Measurements from ENCODE around the gene ARFGAP3.
"Not testable (repeated sequence)": the region's sequence is repeated elsewhere in the genome, so short reads cannot be mapped to it uniquely, and the experiment has no call there.

Gene ARFGAP3

DNA sequence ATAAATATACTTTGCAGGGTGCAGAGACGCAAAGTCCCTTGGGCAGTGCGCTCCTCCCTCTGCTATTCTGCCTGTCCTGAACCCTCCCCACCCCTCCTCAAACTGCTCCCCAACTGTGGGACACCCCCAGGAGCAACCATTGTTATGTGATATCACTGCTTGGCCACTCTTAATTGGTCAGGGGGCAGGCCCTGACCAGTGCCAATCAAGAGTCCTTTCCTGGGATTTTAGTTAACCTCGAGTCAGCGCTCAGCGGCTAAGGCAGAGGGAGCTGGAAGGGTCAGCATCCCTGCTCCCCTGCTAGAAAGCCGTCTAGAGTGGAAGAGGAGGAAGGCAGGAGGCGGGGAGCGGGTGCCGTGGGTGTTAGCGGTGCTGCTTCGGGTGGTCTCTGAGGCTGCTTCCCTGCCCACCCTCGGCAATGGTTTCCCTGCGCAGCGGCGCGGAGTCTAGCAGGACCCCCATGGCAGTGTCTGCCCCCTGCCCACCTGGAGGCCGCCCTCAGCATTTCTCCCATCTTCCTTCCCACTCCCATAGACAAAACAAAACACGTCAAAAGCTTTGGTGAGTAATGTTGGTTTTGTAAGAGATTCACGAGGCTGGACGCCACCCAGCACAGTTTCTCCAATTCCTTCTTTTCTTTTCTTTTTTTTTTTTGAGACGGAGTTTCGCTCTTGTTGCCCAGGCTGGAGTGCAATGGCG, 98.0 kb downstream of the ARFGAP3 start:
- DNase-seq: no peak
- Histone ChIP-seq H3K36me3 (no peaks in the 10 kb centered on the region), H3K9me3 (ENCODE audit: severe bottlenecking) (no peaks in the 10 kb centered on the region), H3K27ac (no peak overlapping the region), H3K4me3 (ENCODE audit: low read depth, low read length) (no peak overlapping the region), H3K27me3 (ENCODE audit: insufficient read depth, low read depth, severe bottlenecking) (no peaks in the 10 kb centered on the region)
- TF ChIP-seq, protein P1, sequence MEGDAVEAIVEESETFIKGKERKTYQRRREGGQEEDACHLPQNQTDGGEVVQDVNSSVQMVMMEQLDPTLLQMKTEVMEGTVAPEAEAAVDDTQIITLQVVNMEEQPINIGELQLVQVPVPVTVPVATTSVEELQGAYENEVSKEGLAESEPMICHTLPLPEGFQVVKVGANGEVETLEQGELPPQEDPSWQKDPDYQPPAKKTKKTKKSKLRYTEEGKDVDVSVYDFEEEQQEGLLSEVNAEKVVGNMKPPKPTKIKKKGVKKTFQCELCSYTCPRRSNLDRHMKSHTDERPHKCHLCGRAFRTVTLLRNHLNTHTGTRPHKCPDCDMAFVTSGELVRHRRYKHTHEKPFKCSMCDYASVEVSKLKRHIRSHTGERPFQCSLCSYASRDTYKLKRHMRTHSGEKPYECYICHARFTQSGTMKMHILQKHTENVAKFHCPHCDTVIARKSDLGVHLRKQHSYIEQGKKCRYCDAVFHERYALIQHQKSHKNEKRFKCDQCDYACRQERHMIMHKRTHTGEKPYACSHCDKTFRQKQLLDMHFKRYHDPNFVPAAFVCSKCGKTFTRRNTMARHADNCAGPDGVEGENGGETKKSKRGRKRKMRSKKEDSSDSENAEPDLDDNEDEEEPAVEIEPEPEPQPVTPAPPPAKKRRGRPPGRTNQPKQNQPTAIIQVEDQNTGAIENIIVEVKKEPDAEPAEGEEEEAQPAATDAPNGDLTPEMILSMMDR (IDR thresholded peaks at IDR 0.05; ENCODE audit: low read depth, low read length): no peak

DNA sequence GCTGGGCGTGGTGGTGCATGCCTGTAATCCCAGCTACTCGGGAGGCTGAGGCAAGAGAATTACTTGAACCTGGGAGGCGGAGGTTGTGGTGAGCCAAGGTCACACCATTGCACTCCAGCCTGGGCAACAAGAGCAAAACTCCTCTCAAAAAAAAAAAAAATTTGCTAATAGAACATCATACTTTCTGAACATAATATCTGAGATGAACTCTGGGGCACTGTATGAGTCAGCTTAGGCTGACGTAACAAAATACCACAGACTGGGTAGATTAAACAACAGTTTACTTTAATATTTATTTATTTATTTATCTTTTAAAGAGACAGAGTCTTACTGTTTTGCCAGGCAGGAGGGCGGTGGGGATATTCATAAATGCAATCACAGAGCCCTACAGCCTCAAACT, 101.5 kb downstream of the ARFGAP3 start:
- H3K9me3 ChIP-seq (ENCODE audit: severe bottlenecking); H3K36me3 ChIP-seq; H3K27me3 ChIP-seq (ENCODE audit: insufficient read depth, low read depth, severe bottlenecking); H3K4me3 ChIP-seq (ENCODE audit: low read depth, low read length); DNase-seq; H3K27ac ChIP-seq: not testable (repeated sequence)

DNA sequence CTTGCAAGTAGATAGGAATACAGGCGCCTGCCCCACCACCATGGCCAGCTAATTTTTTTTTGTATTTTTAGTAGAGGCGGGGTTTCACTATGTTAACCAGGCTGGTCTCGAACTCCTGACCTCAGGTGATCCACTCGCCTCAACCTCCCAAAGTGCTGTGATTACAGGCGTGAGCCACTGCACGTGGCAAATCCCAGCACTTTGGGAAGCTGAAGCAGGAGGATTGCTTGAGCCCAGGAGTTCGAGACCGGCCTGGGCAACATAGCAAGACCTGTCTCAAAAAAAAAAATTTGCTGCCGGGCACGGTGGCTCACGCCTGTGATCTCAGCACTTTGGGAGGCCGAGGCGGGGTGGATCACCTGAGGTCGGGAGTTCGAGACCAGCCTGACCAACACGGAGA, 102.0 kb downstream of the ARFGAP3 start:
- not testable (repeated sequence) for H3K36me3 ChIP-seq; H3K9me3 ChIP-seq (ENCODE audit: severe bottlenecking); H3K27me3 ChIP-seq (ENCODE audit: insufficient read depth, low read depth, severe bottlenecking); DNase-seq; H3K27ac ChIP-seq; H3K4me3 ChIP-seq (ENCODE audit: low read depth, low read length)

DNA sequence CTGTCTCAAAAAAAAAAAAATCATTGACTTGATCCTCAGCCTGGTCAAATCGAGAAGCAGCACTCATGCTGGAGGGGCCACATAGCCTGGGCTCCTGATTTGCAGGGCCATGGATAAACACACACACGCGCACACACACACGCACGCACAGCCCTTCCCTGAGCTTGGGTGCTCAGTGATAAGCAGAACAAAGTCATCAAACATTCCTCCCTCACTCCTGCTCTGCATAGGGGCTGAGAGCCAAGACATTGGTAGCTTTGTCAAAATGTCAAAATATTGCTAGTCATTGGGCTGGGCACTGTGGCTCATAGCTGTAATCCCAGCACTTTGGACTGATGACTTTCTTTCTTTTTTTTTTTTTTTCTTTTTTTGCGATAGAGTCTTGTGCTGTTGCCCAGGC, 102.4 kb downstream of the ARFGAP3 start:
- TF ChIP-seq, protein P1 (IDR thresholded peaks at IDR 0.05; ENCODE audit: low read depth, low read length): no peak
- Histone ChIP-seq H3K27ac (no peak overlapping the region), H3K36me3 (no peaks in the 10 kb centered on the region)

DNA sequence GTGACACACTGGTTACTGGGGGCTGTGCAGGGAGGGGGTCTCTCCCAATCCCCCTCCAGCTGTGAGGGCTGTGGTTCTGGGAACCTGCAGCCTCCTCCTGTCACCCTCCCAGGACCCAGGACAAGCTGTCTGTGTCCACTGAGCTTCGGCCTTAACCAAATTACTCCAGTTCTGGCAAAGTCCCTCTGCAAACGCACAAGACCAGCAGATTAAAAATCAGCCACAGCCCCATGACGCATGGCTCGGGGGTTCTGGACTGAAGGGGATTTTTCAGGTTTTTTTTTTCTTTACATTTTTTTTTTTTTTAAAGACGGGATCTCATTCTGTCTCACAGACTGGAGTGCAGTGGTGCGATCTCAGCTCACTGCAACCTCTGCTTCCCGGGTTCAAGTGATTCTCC, 104.2 kb downstream of the ARFGAP3 start:
- no peak overlapping the region for H3K27ac ChIP-seq

More for the DNA sequence above, 102.4 kb downstream of the ARFGAP3 start:
- no peak for DNase-seq
- H3K9me3 ChIP-seq (ENCODE audit: severe bottlenecking): peaks cover 3% of the 10 kb centered on the region
- H3K27me3 ChIP-seq (ENCODE audit: insufficient read depth, low read depth, severe bottlenecking): no peaks in the 10 kb centered on the region
- no peak overlapping the region for H3K4me3 ChIP-seq (ENCODE audit: low read depth, low read length)

DNA sequence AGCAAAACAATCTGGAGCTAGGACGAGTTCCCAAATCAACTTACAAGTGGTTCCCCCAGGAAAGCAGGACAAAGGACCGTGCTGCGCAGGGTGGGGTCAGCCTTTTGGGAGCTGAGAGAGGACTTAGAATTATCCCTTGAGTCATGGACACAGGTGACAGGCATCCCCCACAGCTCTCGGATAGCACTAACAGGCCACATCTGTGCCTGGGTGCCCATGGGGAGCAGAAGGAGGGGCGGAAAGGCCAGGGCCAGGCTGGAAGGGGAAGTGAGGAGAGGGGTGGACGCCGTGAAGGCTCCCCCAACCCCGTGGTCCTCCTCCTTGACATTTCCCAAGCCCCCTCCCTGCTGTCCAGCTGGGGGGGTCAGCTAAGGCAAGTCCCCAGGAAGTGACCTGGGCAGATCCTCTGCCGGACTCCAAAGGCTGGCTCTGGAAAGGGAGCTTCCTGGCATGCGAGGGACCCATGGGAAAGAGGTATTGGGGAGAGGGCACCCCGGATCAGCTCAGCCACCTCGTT, 104.8 kb downstream of the ARFGAP3 start:
- H3K36me3 ChIP-seq: no peaks in the 10 kb centered on the region
- TF ChIP-seq, protein P1 (IDR thresholded peaks at IDR 0.05; ENCODE audit: low read depth, low read length): no peak
- no peak overlapping the region for H3K27ac ChIP-seq
- no peak overlapping the region for H3K4me3 ChIP-seq (ENCODE audit: low read depth, low read length)
- peaks cover 3% of the 10 kb centered on the region for H3K9me3 ChIP-seq (ENCODE audit: severe bottlenecking)
- no peak for DNase-seq
- no peaks in the 10 kb centered on the region for H3K27me3 ChIP-seq (ENCODE audit: insufficient read depth, low read depth, severe bottlenecking)

More for the DNA sequence above, 104.2 kb downstream of the ARFGAP3 start:
- TF ChIP-seq, protein P1 (IDR thresholded peaks at IDR 0.05; ENCODE audit: low read depth, low read length): no peak
- H3K36me3 ChIP-seq: no peaks in the 10 kb centered on the region
- no peaks in the 10 kb centered on the region for H3K27me3 ChIP-seq (ENCODE audit: insufficient read depth, low read depth, severe bottlenecking)
- H3K9me3 ChIP-seq (ENCODE audit: severe bottlenecking): peaks cover 3% of the 10 kb centered on the region
- no peak overlapping the region for H3K4me3 ChIP-seq (ENCODE audit: low read depth, low read length)
- DNase-seq: no peak

- not testable (repeated sequence) for H3K27ac ChIP-seq; H3K4me3 ChIP-seq (ENCODE audit: low read depth, low read length); H3K36me3 ChIP-seq; DNase-seq; H3K27me3 ChIP-seq (ENCODE audit: insufficient read depth, low read depth, severe bottlenecking); H3K9me3 ChIP-seq (ENCODE audit: severe bottlenecking)
Measured at GRCh38 chr22:42750421-42750820, 106.7 kb downstream of the ARFGAP3 start.

Data from WERI-Rb-1 (cell line).